Panc1 (cell line): Measurements from ENCODE around the gene SCNM1.

Experiments
- POLR2AphosphoS5 ChIP-seq: IDR thresholded peaks from 2 replicates; pipeline ENCODE4 v1.6.1; 2012; ENCODE audit warnings: mild to moderate bottlenecking, low read depth, low read length, moderate library complexity
- SIN3A ChIP-seq: IDR thresholded peaks from 2 replicates; pipeline ENCODE4 v1.6.1; 2012; ENCODE audit warnings: low read depth, mild to moderate bottlenecking, low read length, moderate library complexity, borderline replicate concordance; ENCODE audit not compliant: insufficient read depth
- TF ChIP-seq, protein P1 (sequence below): fragments of 450-650 bp; IDR thresholded peaks from 2 replicates; pipeline ENCODE4 v1.5.1; 2017; ENCODE audit warnings: mild to moderate bottlenecking
- TF ChIP-seq, protein P2 (sequence below), 2 experiments: IDR thresholded peaks; 2 replicates each; pipeline ENCODE4 v1.6.1; 2011 to 2012; ENCODE audit warnings: low read depth in 2 of 2, control low read depth in 1 of 2, low read length in 1 of 2, mild to moderate bottlenecking in 1 of 2, moderate library complexity in 1 of 2; ENCODE audit not compliant: insufficient read depth in 1 of 2

DNA sequence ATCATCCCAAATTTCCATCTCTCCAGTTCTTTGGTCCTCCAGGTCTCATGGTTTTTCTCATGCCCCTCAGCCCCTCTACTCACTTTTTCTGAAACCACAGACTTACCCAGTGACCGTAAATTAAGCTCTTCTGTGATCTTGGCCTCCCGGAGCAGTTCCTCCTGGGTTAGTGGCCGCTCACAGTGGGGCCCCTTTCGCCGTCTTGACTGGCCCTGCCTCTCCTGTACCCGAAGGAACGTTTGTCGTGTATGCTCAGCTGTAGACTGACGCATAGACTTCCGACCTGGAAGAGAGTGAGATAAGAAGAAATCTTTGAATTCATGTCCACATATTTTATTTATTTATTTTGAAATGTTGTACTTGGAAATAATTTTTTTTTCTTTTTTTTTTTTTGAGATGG, 18.3 kb downstream of the SCNM1 start:
- TF ChIP-seq POLR2AphosphoS5 = no peak
- TF ChIP-seq, protein P1, sequence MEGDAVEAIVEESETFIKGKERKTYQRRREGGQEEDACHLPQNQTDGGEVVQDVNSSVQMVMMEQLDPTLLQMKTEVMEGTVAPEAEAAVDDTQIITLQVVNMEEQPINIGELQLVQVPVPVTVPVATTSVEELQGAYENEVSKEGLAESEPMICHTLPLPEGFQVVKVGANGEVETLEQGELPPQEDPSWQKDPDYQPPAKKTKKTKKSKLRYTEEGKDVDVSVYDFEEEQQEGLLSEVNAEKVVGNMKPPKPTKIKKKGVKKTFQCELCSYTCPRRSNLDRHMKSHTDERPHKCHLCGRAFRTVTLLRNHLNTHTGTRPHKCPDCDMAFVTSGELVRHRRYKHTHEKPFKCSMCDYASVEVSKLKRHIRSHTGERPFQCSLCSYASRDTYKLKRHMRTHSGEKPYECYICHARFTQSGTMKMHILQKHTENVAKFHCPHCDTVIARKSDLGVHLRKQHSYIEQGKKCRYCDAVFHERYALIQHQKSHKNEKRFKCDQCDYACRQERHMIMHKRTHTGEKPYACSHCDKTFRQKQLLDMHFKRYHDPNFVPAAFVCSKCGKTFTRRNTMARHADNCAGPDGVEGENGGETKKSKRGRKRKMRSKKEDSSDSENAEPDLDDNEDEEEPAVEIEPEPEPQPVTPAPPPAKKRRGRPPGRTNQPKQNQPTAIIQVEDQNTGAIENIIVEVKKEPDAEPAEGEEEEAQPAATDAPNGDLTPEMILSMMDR = no peak
- TF ChIP-seq, protein P2, sequence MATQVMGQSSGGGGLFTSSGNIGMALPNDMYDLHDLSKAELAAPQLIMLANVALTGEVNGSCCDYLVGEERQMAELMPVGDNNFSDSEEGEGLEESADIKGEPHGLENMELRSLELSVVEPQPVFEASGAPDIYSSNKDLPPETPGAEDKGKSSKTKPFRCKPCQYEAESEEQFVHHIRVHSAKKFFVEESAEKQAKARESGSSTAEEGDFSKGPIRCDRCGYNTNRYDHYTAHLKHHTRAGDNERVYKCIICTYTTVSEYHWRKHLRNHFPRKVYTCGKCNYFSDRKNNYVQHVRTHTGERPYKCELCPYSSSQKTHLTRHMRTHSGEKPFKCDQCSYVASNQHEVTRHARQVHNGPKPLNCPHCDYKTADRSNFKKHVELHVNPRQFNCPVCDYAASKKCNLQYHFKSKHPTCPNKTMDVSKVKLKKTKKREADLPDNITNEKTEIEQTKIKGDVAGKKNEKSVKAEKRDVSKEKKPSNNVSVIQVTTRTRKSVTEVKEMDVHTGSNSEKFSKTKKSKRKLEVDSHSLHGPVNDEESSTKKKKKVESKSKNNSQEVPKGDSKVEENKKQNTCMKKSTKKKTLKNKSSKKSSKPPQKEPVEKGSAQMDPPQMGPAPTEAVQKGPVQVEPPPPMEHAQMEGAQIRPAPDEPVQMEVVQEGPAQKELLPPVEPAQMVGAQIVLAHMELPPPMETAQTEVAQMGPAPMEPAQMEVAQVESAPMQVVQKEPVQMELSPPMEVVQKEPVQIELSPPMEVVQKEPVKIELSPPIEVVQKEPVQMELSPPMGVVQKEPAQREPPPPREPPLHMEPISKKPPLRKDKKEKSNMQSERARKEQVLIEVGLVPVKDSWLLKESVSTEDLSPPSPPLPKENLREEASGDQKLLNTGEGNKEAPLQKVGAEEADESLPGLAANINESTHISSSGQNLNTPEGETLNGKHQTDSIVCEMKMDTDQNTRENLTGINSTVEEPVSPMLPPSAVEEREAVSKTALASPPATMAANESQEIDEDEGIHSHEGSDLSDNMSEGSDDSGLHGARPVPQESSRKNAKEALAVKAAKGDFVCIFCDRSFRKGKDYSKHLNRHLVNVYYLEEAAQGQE (IDR thresholded peaks at IDR 0.05; ENCODE audit: insufficient read depth in 1 of 2, low read depth in 2 of 2, low read length in 1 of 2) = no peak
- no peak for TF ChIP-seq SIN3A
